Breast epithelium (tissue), 4 donors: ENCODE measurements around the gene PKLR. TPM values are rescaled to one million over a fixed set of nuclear protein-coding genes. Genes with fewer than 3 reads are reported as not detected.

ENCODE experiments used
- DNase-seq, 2 donors: peaks; one replicate each; pipeline ENCODE4 v3.0.0-alpha.2; 2019; ENCODE audit warnings: low spot score in 2 of 2
- H3K27ac ChIP-seq, 2 donors: fragments of 200-600 bp; sonication (generic) in 1 of 2; one replicate each; pipeline ENCODE4 v1.5.1; 2016 to 2019; ENCODE audit warnings: mild to moderate bottlenecking in 1 of 2
- H3K27me3 ChIP-seq, 2 donors: fragments of 200-600 bp; sonication (generic) in 1 of 2; one replicate each; pipeline versions ENCODE4 v1.5.1 to v1.6.0; 2017 to 2019; ENCODE audit warnings: control low read depth in 1 of 2, mild to moderate bottlenecking in 1 of 2
- H3K36me3 ChIP-seq: fragments of 200-600 bp; one replicate; pipeline ENCODE4 v1.5.1; 2019
- H3K4me1 ChIP-seq, 2 donors: fragments of 200-600 bp; sonication (generic); one replicate each; pipeline ENCODE4 v1.5.1; 2016 to 2019; ENCODE audit warnings: control low read depth in 1 of 2
- H3K4me3 ChIP-seq, 3 donors: fragments of 200-600 bp; sonication (generic); 1 replicate in 2 of 3; 2 replicates in 1 of 3; pipeline ENCODE4 v1.5.1; 2016 to 2019; ENCODE audit warnings: mild to moderate bottlenecking in 3 of 3, moderate library complexity in 2 of 3
- H3K9me3 ChIP-seq, 2 donors: fragments of 200-600 bp; sonication (generic) in 1 of 2; one replicate each; pipeline ENCODE4 v1.5.1; 2016 to 2019; ENCODE audit warnings: control low read depth in 1 of 2
- CTCF ChIP-seq, 3 donors: fragments of 450-650 bp; IDR thresholded peaks; one replicate each; pipeline ENCODE4 v1.5.1; 2016 to 2017; ENCODE audit warnings: antibody characterized with exemption in 3 of 3, mild to moderate bottlenecking in 3 of 3, moderate library complexity in 3 of 3
- POLR2A ChIP-seq: fragments of 450-650 bp; IDR thresholded peaks from one replicate; pipeline ENCODE4 v1.6.1; 2016; ENCODE audit warnings: antibody characterized with exemption, mild to moderate bottlenecking, moderate library complexity
- POLR2AphosphoS5 ChIP-seq, 3 donors: sonication (generic); formaldehyde crosslinking; IDR thresholded peaks; one replicate each; pipeline ENCODE4 v1.6.1; 2017; ENCODE audit warnings: antibody characterized with exemption in 3 of 3
- intact Hi-C: fragments of 100-400 bp; cut with DNase I; formaldehyde crosslinking; loops from one replicate; pipeline ENCODE4 v1.15.1; 2023; ENCODE audit warnings: low total_unique reads
- total RNA-seq, 3 donors: library from RNA; depleted of rRNA; stranded (reverse); fragments of >200 nt; gene quantifications; one replicate each; pipeline ENCODE4 v1.1.0, GENCODE V29; 2016

PKLR gene
- total RNA-seq, 3 donors from 2014 or later: 0.33 TPM; not detected in 2

- intact Hi-C loops: no loop called here
- no peaks in the 10 kb centered on the region for H3K4me1 ChIP-seq
- no peaks in the 10 kb centered on the region for H3K9me3 ChIP-seq
- H3K27me3 ChIP-seq: no peaks in the 10 kb centered on the region
- DNase-seq: no peak
- H3K4me3 ChIP-seq: no peak overlapping the region
- no peak for TF ChIP-seq POLR2A
- no peak for TF ChIP-seq POLR2AphosphoS5 (IDR thresholded peaks at IDR 0.05)
- no peak for TF ChIP-seq CTCF (IDR thresholded peaks at IDR 0.05)
- no peaks in the 10 kb centered on the region for H3K36me3 ChIP-seq
- H3K27ac ChIP-seq: no peak overlapping the region
These were observed 15.6 kb downstream of the PKLR start for GRCh38 chr1:155285631-155286044.

GRCh38 chr1:155285063-155285462 is 16.2 kb downstream of the PKLR start:
- no peak for DNase-seq
- intact Hi-C loops: no loop called here
- Histone ChIP-seq H3K4me3 (no peak overlapping the region), H3K4me1 (no peaks in the 10 kb centered on the region), H3K9me3 (no peaks in the 10 kb centered on the region), H3K27me3 (no peaks in the 10 kb centered on the region), H3K27ac (no peak overlapping the region), H3K36me3 (no peaks in the 10 kb centered on the region)
- TF ChIP-seq POLR2AphosphoS5 (IDR thresholded peaks at IDR 0.05) (no peak), CTCF (IDR thresholded peaks at IDR 0.05) (no peak), POLR2A (no peak)

GRCh38 chr1:155284476-155284875 is 16.8 kb downstream of the PKLR start:
- Histone ChIP-seq H3K9me3 (no peaks in the 10 kb centered on the region), H3K4me3 (no peak overlapping the region), H3K27ac (no peak overlapping the region), H3K36me3 (no peaks in the 10 kb centered on the region), H3K4me1 (no peaks in the 10 kb centered on the region), H3K27me3 (no peaks in the 10 kb centered on the region)
- DNase-seq: no peak
- intact Hi-C loops: no loop called here
- TF ChIP-seq CTCF (IDR thresholded peaks at IDR 0.05): no peak
- TF ChIP-seq POLR2A: no peak
- no peak for TF ChIP-seq POLR2AphosphoS5 (IDR thresholded peaks at IDR 0.05)

- H3K4me3 ChIP-seq: no peak overlapping the region
- no peaks in the 10 kb centered on the region for H3K9me3 ChIP-seq
- H3K27ac ChIP-seq: no peak overlapping the region
- peaks cover 0 to 3% of the 10 kb centered on the region in 2 donors for H3K4me1 ChIP-seq
- TF ChIP-seq POLR2AphosphoS5 (IDR thresholded peaks at IDR 0.05) (no peak), POLR2A (no peak), CTCF (IDR thresholded peaks at IDR 0.05) (no peak)
- intact Hi-C loops: no loop called here
- no peaks in the 10 kb centered on the region for H3K27me3 ChIP-seq
- H3K36me3 ChIP-seq: no peaks in the 10 kb centered on the region
- DNase-seq: no peak
These were observed 18.6 kb downstream of the PKLR start for GRCh38 chr1:155282488-155283091.

- DNase-seq: no peak
- H3K9me3 ChIP-seq: no peaks in the 10 kb centered on the region
- H3K4me3 ChIP-seq: no peak overlapping the region
- TF ChIP-seq CTCF (IDR thresholded peaks at IDR 0.05) (no peak), POLR2A (no peak), POLR2AphosphoS5 (IDR thresholded peaks at IDR 0.05) (no peak)
- intact Hi-C loops: no loop called here
- H3K27ac ChIP-seq: no peak overlapping the region
- no peaks in the 10 kb centered on the region for H3K27me3 ChIP-seq
- peaks cover 0 to 3% of the 10 kb centered on the region in 2 donors for H3K4me1 ChIP-seq
- H3K36me3 ChIP-seq: no peaks in the 10 kb centered on the region
These were observed 22.0 kb downstream of the PKLR start for GRCh38 chr1:155279268-155279667.
